Keratinocyte (primary cell): ENCODE measurements around the gene KRT3.

ENCODE experiments used
- CTCF ChIP-seq, 3 experiments: IDR thresholded peaks in 1 of 3; conservative IDR thresholded peaks in 1 of 3; optimal IDR thresholded peaks in 1 of 3; 2 replicates in 2 of 3; 3 replicates in 1 of 3; pipeline versions ENCODE3 to v1.5.1; 2011; ENCODE audit warnings: low read length in 3 of 3, mild to moderate bottlenecking in 3 of 3, moderate library complexity in 2 of 3, control low read depth in 1 of 3, inconsistent platforms in 1 of 3; ENCODE audit not compliant: insufficient read depth in 2 of 3; ENCODE audit errors: extremely low read depth in 1 of 3
- EZH2 ChIP-seq: IDR thresholded peaks from one replicate; pipeline ENCODE4 v1.6.1; 2012; ENCODE audit warnings: inconsistent platforms, mild to moderate bottlenecking, low read length, moderate library complexity

- TF ChIP-seq CTCF (optimal IDR thresholded peaks at IDR 0.05 in 1 of 3, IDR thresholded peaks at IDR 0.05 in 1 of 3, conservative IDR thresholded peaks at IDR 0.05 in 1 of 3; ENCODE audit: extremely low read depth in 1 of 3, insufficient read depth in 2 of 3, low read length in 3 of 3) (no peak), EZH2 (no peak)
Observed at GRCh38 chr12:52815676-52816588, 20.0 kb upstream of the KRT3 start.
